ENCODE measurements around the gene ZNF738.
"Not testable (repeated sequence)": the region's sequence is repeated elsewhere in the genome, so short reads cannot be mapped to it uniquely, and the experiment has no call there.

The ZNF738 gene

GRCh38 chr19:21358768-21359451, at the start of gene ZNF738:
TSS of gene ZNF738 (plus strand) at chr19:21359000. CDS start at chr19:21359141, 141 bp downstream.
- peak within 1 kb of the TSS; percentile 91 for H3K4me3 ChIP-seq (ENCODE audit: control insufficient read depth, low read depth, low read length)
- no peak for TF ChIP-seq CTCF (IDR thresholded peaks at IDR 0.05; ENCODE audit: control insufficient read depth, insufficient read depth, low read depth, low read length, missing control alignments)
- DNase-seq (ENCODE audit: low read depth), result peak; percentile 82

- H3K4me3 ChIP-seq (ENCODE audit: control insufficient read depth, low read depth, low read length); DNase-seq (ENCODE audit: low read depth): not testable (repeated sequence)
These were observed 46.0 kb upstream of the ZNF738 start for GRCh38 chr19:21312807-21313206.

GRCh38 chr19:21314676-21315075, 44.1 kb upstream of the ZNF738 start:
- H3K4me3 ChIP-seq (ENCODE audit: control insufficient read depth, low read depth, low read length), result no peak overlapping the region
- no peak for TF ChIP-seq CTCF (IDR thresholded peaks at IDR 0.05; ENCODE audit: control insufficient read depth, insufficient read depth, low read depth, low read length, missing control alignments)
- DNase-seq (ENCODE audit: low read depth), result no peak

GRCh38 chr19:21317821-21318220, 41.0 kb upstream of the ZNF738 start:
- DNase-seq (ENCODE audit: low read depth), result no peak
- TF ChIP-seq CTCF (IDR thresholded peaks at IDR 0.05; ENCODE audit: control insufficient read depth, insufficient read depth, low read depth, low read length, missing control alignments), result no peak
- no peak overlapping the region for H3K4me3 ChIP-seq (ENCODE audit: control insufficient read depth, low read depth, low read length)

- H3K4me3 ChIP-seq (ENCODE audit: control insufficient read depth, low read depth, low read length), result no peak overlapping the region
- no peak for TF ChIP-seq CTCF (IDR thresholded peaks at IDR 0.05; ENCODE audit: control insufficient read depth, insufficient read depth, low read depth, low read length, missing control alignments)
- DNase-seq (ENCODE audit: low read depth), result no peak
These were observed 37.7 kb upstream of the ZNF738 start for GRCh38 chr19:21321134-21321533.

- no peak overlapping the region for H3K4me3 ChIP-seq (ENCODE audit: control insufficient read depth, low read depth, low read length)
- no peak for DNase-seq (ENCODE audit: low read depth)
- TF ChIP-seq CTCF (IDR thresholded peaks at IDR 0.05; ENCODE audit: control insufficient read depth, insufficient read depth, low read depth, low read length, missing control alignments), result no peak
These were observed 36.8 kb upstream of the ZNF738 start for GRCh38 chr19:21321996-21322395.

- no peak for TF ChIP-seq CTCF (IDR thresholded peaks at IDR 0.05; ENCODE audit: control insufficient read depth, insufficient read depth, low read depth, low read length, missing control alignments)
- DNase-seq (ENCODE audit: low read depth), result no peak
- no peak overlapping the region for H3K4me3 ChIP-seq (ENCODE audit: control insufficient read depth, low read depth, low read length)
These were observed 36.3 kb upstream of the ZNF738 start for GRCh38 chr19:21322528-21322927.
